HG03342 (cell line): ENCODE results near the gene MRC2.
A peak's percentile ranks its signal among the peaks of the same experiment; 100 is the strongest.

Source experiments
- ATAC-seq: cut with Tn5 transposase; IDR thresholded peaks from one replicate; pipeline ENCODE4 v1.9.1; 2021; ENCODE audit warnings: mild to moderate bottlenecking, moderate library complexity; ENCODE audit not compliant: unreplicated experiment

The MRC2 gene

DNA sequence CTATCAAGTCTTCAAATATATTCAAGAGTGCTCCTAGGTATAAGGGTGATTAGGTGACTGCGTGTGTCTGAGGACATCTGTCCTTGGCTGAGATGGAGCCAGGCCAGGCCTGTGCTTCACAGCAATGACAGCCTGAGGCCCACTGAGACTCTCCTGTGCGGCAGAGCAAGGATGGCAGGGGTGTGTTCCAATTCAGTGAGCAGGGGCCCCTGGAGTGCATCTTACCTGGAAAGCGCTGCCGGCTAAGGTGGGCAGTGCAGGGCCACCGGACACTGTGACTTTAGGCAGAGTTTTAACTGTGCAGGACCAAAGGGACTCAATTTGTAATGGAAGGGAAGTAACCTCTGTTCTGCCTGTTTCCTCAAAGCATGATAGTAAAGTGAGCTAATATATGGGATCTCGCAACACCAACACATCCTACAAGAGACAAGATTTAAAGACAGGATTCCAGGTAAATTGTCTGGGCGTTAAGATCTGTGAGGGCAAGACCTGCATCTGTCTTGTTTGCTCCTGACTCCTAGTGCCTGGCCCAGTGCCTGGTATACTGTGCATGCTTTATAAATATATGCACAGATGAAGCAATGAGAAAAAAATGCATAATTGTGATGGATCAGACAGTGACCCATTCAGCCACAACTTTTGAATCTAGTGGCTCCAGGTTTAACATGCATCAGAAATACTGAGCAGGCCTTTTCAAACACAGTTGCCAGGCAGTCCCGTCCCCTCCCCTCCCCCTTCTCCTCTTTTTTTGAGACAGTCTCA is 86.7 kb downstream of the MRC2 start:
- no peak for ATAC-seq

DNA sequence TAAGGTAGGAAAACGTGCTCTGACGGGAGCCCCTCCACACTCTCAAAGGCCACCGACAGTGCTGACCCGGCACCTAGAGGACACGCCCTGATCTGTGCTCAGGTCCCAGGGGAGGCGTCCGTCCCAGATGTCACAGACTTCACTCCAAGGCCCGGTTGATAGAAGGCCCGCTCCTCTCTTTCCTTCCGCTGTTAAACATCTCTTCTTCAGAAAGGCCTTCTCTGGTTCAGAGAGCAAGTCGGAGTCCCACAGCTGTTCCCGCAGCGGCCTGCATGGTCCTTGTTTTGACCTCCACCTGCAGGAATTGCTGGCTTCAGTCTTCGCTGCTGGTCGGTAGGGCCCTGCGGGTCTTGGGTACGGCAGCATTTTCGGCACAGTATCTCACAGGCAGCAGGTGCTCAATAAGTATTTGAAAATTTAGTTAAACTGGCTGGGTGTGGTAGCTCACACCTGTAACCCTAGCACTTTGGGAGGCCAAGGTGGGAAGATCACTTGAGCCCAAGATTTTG is 88.5 kb downstream of the MRC2 start:
- no peak for ATAC-seq

DNA sequence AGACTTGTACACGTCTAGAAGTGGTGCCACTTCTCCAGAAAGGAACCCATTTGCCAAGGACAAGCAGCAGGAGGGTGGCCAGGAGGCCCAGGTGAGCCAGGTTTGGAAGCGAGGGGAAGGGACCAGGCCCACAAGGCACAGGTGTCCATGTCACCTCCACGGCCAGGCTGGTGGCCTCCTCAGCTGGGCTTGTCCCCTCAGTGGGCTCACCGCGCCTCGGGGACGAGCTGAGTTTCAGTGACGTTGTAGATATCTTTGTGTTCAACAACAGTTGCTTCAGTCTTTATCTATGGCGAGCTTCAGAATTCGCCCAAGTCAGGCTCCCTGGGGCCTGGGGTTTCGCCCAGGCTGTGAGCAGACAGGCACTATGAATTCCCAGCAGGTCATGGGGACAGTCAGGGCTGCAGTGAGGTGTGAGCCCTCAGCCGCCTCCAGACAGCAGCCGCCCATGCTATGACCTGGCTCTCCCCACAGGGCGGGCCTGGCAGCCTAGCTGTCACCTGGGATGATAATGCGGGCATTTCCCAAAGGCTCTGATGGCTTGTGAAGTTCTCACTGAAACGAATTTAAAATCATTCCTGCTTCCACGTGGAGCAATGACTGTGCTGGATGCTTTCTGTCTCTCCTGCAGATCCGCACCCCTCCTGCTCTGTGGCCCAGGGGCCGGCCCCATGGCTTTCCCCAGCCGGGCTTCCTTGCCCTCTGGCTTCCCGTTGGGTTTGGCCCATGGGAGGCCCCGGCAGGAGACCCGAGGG is 89.5 kb downstream of the MRC2 start:
- ATAC-seq, result no peak

DNA sequence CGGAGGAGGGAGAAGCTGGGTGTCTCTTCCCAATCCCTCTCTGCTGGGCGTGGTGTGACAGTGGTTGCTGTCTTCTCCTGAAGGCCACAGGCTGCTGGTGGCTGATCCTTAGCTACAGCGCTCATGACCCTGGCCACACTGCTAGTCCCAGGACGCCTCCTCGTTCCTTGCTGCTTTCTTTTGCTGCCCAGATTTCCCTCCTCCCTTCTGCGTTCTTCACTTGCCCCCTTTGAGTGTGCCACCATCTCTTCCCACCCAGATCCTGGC is 90.1 kb downstream of the MRC2 start:
- no peak for ATAC-seq

DNA sequence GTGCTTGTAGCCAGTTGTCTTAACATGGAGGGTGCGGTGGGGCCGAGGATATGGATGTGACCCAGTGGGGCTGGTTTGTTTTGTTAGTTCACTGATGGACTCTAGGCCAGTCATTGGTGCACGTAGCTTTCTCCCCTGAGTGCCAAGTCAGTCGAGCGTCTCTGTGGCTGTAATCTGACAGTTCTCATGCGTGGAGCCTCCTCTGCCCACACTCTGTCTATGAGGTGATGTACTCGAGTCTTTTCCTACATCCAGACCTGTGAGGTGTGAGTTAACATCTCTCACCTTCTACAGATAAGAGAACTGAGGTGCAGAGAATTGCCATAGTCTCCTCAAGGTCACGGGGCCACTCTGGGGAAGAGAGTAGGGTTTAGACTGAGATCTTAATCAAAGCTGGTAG is 90.4 kb downstream of the MRC2 start:
- ATAC-seq, result no peak

DNA sequence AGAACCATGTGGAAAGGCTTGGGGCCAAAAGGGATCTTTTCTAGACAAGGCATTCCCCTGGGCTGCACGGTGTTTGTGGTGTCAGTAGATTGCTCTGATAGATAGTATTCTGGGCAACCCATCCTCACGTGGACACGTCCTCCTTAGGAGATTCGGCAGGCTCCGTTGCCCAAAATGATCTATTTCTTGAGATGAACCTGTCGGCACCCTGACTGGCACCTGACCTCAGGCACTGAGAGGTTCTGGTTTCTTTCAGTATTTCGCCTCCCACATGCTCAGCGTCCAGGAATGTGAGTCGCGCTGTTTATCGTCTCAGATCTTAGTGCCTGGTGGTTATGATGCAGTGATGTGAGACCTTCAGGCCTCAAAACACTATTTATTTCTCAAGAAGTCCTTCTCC is 91.0 kb downstream of the MRC2 start:
- no peak for ATAC-seq

DNA sequence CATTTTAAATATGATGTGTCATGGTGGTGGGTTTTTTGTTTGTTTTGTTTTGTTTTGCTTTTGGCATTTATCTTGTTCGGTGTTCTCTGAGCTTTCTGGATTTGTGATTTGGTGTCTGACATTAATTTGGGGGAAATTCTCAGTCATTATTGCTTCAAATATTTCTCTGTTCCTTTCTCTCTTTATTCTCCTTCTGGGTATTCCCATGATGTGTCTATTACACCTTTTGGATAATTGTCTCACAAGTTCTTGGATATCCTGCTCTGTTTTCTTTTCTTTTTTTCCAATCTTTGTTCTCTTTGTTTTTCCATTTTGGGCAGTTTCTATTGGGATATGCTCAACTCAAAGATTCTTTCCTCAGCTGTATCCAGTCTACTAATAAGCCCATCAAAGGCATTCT is 92.1 kb downstream of the MRC2 start:
- no peak for ATAC-seq

DNA sequence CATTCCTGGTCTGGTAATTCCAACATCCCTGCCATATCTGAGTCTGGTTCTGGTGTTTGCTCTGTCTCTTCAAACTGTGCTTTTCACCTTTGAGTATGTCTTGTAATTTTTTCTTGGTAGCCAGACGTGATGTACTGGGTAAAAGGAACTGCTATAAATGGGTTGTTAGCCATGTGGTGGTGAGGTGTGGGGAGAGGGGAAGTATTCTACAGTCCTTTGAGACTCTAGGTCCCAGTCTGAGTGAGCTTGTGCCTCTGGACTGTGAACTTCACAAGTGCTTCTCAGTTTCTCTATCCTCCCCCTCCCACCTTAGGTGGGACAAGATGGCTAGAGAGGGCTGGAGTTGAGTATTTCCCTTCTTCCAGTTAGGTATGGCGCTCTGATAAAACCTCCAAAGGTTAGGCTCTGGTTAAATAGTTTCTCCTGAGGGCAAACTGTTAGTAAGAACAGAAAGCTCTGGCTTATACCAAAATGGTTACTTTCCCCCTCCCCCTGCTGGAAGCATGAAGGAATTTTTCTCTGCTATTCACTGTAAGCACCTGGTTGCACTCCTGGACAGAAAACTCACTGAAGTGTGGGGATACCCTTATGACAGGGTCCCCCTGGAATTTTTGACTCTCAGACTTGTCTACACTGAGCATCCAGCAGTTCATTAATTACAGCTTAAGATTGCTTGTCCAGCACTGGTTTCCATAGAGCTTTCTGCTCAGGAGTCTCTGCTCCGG is 92.8 kb downstream of the MRC2 start:
- ATAC-seq, result no peak

DNA sequence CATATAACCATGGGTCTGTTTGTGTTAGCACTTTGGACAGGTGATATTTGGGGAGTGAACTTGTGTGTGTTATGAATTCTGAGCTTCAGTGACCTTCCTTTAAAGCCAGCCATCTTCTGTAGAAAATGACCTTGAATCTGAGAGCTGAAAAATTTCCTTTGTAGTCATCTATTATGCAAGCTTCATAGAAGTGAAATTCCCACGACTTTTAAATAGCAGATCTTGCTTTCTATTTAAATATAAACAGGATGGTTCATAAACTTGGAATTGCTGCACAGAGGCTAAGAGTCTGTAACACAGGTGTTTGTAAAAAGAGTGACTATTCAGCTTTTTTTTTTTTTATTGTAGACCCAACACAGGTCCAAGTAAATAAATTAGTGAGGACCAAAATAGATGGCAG is 95.2 kb downstream of the MRC2 start:
- no peak for ATAC-seq

DNA sequence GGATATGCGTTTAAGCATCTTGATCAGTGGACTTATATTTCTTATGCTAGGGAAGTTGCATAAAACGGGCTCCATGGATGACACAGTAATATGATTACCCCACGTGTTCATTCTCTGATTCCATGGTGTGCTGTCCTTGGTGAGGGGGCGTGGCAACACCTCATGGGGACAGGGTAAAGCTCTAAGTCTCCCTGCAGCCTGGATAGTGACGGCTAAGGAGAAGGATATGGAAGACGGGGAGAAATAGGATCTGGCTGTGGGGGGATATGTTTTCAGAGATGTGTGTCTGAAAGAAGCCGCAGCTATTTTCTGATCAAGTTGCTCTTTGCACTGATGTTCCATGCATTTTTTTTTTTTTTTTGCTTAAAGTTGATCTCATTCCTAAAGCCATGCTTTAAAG is 96.4 kb downstream of the MRC2 start:
- ATAC-seq, result no peak

DNA sequence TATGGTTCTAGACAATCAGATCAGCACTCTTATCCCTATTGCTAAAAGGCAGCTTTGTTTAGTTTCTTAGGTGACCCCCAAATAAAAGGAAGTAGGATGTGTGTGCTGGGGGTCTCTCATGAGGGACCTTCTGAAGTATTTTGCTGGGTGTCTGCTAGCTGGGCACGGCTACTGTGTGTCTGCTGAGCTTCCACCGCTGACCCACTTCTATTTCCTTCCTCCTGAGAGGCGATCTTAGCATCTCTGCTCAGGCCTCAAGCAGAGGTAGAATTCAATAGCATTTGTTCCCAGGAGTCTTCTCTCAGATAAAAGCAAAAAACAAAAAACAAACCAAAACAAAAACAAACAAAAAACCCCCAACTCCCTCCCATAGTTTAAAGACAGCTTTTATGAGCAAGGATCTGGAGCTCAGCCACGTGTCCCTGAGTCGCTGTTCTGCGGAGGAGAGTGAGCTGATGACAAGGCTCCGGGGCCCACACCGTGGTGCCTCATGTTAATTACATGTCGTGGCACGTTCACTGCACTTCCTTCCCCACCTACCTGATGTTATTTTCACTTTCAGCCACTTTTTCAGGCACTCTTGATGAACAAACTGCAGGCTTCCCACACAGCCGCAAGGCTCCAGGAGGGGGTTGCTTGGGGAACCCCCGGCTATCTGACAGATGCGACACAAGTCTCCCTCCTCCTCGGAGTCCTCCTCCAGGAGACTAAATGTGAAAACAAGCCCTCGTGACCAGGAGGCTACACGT is 97.1 kb downstream of the MRC2 start:
- peak; percentile 88 for ATAC-seq

DNA sequence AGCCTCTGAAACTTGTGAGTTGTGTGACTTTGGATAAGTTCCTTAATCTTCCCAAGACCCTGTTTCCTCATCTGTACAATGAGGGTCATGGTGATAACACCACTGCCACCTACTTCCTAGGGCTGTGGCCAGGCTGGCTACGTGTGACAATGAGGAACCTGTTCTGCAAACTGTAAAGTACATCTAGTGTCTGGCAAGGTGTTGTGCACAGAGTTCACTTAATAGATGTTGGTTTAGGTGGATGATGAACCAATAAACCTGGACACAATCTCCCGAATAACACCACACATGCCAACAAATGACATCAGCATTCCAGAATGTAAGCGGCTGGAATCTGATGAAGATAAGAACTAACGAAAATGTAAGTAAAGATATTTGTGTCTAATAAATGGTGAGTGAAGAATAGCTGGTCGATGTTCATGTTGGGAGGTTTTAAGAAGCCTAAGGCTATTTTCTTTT is 98.3 kb downstream of the MRC2 start:
- no peak for ATAC-seq

DNA sequence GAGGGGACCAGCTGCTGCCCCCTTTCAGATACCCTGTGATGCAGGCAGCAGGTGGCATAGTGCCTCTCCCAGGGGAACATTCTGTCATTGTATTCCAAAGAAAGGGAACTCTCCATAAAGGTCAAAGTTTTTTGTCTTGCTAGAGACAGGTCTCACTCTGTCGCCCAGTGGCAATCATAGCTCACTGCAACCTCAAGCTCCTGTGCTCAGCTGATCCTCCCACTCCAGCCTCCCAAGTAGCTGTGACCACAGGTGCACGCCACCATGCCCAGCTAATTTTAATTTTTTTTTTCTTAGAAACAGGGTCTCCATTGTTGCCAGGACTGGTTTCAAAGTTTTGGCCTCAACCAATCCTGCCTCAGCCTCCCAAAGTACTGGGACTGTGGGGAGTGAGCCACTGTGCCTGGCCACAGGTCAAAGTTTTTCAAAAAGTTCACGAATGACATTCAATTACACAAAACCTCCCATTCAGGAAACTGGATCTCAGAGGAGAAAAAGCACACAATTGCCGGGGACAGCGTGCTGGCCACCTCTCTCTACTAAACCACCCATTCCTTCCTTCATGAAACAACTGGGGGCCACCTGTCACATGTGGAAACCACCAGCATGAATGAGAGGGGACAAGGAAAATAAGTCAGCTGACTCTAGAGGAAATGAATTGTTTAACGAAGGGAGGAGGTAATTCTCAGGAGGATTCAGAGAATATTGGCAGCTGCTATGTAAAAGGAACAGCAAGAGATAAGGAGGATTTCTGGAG is 100.6 kb downstream of the MRC2 start:
- no peak for ATAC-seq

DNA sequence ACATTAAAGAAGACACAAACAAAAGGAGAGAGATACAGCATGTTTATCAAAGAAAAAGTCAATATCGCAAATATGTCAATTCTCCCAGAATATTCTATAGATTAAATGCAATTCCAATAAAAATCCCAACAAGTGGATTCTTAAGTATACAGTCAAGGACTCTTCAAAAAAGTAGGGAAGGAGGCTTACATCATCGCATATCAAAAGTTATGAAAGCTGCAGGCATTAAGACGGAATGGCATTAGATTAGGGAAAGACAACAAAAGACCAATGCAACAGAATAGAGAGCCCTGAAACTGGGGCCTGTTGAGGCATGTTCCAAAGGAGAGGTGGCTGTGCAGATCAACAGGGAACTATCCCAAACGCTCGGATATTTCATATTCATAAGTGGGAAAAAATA is 104.7 kb downstream of the MRC2 start:
- ATAC-seq, result no peak

DNA sequence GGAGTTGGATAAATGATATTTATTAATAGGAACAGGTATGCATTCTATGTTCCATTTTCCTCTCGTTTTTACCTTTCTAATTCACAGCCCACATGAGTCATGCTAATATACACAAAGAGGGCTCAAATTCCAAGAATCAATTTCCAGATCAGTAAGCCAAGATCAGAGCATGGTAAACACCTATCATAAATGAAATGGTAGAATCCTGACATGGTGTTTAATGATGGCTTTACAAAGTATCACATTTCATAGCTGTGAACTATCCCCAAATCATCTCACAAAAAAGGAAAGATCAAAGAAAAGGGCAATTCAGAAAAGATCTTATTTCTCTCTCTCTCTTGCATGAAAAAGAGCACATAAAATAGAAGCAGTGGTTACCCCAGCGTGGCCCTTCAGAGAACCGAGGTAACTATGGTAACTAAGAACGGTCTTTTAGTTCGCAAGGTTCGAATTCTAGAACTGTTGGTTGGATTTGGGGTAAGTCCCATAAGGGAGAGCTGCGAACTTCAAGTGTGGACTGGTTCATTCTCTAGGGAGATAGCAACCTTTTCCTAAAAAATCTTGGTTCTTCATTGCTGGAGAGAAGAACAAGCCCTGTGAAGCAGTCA is 107.7 kb downstream of the MRC2 start:
- no peak for ATAC-seq

DNA sequence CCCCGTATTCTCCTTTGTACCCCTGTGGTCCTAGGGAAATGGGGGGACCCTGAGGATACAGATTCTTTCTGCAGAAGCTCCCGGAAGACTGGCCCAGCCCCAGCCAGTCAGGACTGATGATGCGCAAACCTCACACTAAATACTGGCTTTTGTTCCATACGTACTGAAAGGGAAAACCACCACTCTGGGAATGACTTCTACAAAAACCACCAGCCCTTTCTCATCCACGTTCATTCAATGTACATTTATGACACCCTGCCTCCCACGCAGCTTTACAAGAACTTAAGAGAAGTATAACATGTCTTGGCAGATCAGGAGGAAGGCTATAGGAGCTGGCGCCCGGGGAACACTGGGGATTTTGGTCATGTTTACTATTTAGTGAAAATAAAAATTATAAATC is 110.0 kb downstream of the MRC2 start:
- ATAC-seq, result no peak

DNA sequence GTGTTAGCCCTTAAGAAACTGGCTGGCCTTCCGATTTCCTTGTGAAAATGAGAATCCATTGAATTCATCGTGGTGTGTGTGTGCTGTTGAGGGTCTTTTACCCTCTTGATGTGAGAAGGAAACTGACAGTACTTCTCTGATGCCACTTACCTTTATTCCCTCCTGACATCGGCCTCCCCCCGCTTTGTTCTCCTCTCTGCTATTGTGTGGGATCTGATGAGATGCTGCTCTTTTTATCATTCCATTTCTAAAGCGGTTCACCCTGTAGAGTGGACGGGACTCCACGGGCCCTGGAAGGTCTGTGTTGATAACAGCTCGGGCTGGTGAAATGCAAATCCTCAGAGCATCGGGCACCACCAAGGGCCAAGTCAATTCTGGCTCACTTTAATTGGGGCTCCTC is 110.8 kb downstream of the MRC2 start:
- ATAC-seq, result no peak

DNA sequence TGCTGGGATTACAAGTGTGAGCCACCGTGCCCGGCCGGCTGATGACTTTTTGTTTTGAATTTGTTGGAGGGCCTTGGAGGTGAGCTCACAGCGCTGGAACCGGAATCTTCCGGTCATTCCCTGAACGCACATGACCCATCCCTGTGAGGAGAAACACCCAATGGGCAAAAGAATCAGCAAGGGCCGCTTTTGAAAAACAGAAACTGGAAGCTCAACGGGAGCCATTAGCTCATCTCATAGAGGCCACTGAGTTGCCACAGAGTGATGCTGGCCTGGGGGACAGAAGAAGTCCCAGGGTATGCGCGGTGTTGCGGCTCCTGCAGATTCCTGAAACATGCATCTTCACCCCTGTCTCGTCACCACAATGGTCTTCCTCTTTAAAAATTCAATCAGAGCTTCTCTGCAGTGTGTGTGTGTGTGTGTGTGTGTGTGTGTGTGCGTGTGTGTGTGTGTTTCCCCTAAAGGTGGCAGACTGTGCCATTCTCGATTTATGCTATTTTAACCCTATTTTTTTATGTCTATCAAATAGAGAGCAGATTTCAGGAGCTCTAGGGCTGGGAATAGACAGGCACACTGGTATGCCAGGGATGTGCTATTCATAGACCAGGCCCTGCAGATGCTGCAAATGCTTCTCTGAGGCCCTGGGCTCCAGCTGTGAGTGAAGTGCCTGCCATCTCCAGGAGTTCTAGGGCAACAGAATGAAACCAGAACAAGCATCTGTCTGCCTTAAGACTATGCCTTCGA is 112.3 kb downstream of the MRC2 start:
- ATAC-seq, result no peak

DNA sequence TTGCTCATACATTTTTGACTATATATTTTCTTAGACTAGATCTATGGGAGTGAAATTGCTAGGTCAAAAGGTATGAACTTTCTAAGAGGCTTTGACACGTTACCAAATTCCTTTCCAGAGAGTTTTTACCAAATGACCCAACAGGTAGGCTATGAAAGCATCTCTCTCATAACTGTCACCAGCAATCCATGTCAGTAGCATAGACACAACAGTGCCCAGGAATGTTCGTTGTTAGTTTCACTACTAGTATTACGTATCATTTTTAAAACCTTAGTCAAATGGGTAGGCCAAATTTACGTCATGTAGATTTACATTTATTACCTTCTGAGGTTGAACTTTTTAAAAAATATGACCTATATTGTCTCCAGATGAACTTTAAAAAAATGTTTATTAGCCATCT is 113.8 kb downstream of the MRC2 start:
- ATAC-seq, result peak; percentile 69
